Liver (tissue), 9 donors: Measurements from ENCODE around the gene METTL21C. TPM values are rescaled to one million over a fixed set of nuclear protein-coding genes. Genes with fewer than 3 reads are reported as not detected.

Source experiments
- DNase-seq: peaks from one replicate; pipeline ENCODE4 v3.0.0-alpha.2; 2017; ENCODE audit warnings: low spot score
- H3K27ac ChIP-seq, 2 donors: one replicate each; pipeline ENCODE4 v1.7.0; 2013; ENCODE audit warnings: inconsistent platforms in 2 of 2, low read length in 2 of 2, control low read depth in 1 of 2, low read depth in 1 of 2, mild to moderate bottlenecking in 1 of 2
- H3K27me3 ChIP-seq, 4 donors: one replicate each; pipeline versions ENCODE4 v1.6.1 to v1.7.0; 2013; ENCODE audit warnings: low read length in 3 of 4, inconsistent platforms in 1 of 4, mild to moderate bottlenecking in 1 of 4, moderate library complexity in 1 of 4; ENCODE audit not compliant: control insufficient read depth in 4 of 4, insufficient read depth in 4 of 4
- H3K36me3 ChIP-seq, 4 donors: one replicate each; pipeline versions ENCODE4 v1.6.1 to v1.7.0; 2013; ENCODE audit warnings: low read length in 3 of 4, mild to moderate bottlenecking in 3 of 4, low read depth in 1 of 4, moderate library complexity in 1 of 4; ENCODE audit not compliant: control insufficient read depth in 4 of 4, insufficient read depth in 3 of 4
- H3K4me1 ChIP-seq, 4 donors: one replicate each; pipeline versions ENCODE4 v1.6.1 to v1.7.0; 2013; ENCODE audit warnings: low read length in 3 of 4, mild to moderate bottlenecking in 3 of 4, moderate library complexity in 1 of 4; ENCODE audit not compliant: control insufficient read depth in 4 of 4, insufficient read depth in 4 of 4
- H3K4me3 ChIP-seq, 3 donors: one replicate each; pipeline versions ENCODE4 v1.6.1 to v1.7.0; 2013; ENCODE audit warnings: low read length in 3 of 3, control low read depth in 1 of 3, low read depth in 1 of 3, mild to moderate bottlenecking in 1 of 3
- H3K9ac ChIP-seq, 2 donors: one replicate each; pipeline ENCODE4 v1.7.0; 2013; ENCODE audit warnings: low read length in 2 of 2, mild to moderate bottlenecking in 2 of 2, moderate library complexity in 2 of 2, control low read depth in 1 of 2, low read depth in 1 of 2
- H3K9me3 ChIP-seq, 4 donors: one replicate each; pipeline versions ENCODE4 v1.6.1 to v1.7.0; 2013; ENCODE audit warnings: low read length in 3 of 4; ENCODE audit not compliant: control insufficient read depth in 4 of 4
- FOXA1 ChIP-seq: IDR thresholded peaks from 2 replicates; pipeline ENCODE4 v1.6.1; 2016; ENCODE audit warnings: antibody characterized with exemption
- FOXA2 ChIP-seq: IDR thresholded peaks from 2 replicates; pipeline ENCODE4 v1.6.1; 2016; ENCODE audit warnings: antibody characterized with exemption
- GABPA ChIP-seq, 2 donors: IDR thresholded peaks in 1 of 2; conservative IDR thresholded peaks in 1 of 2; 2 replicates each; pipeline ENCODE4 v1.6.1; 2016; ENCODE audit warnings: antibody characterized with exemption in 2 of 2, mild to moderate bottlenecking in 1 of 2, moderate library complexity in 1 of 2
- HNF4G ChIP-seq: IDR thresholded peaks from 2 replicates; pipeline ENCODE4 v1.6.1; 2016; ENCODE audit warnings: antibody characterized with exemption
- NR2F2 ChIP-seq: IDR thresholded peaks from 2 replicates; pipeline ENCODE4 v1.6.1; 2016; ENCODE audit warnings: antibody characterized with exemption
- RXRA ChIP-seq, 2 donors: IDR thresholded peaks; 2 replicates each; pipeline ENCODE4 v1.6.1; 2017 to 2018; ENCODE audit warnings: antibody characterized with exemption in 2 of 2, mild to moderate bottlenecking in 1 of 2
- YY1 ChIP-seq: IDR thresholded peaks from 2 replicates; pipeline ENCODE4 v1.6.1; 2016; ENCODE audit warnings: antibody characterized with exemption, mild to moderate bottlenecking
- WGBS: extraction: QIAGEN DNeasy Blood & Tissue Kit; methylation state at CpG from one replicate; pipeline ENCODE4 v1.1.7; 2013; 5-methylcytosine and 5-hydroxymethylcytosine counted together
- polyA plus RNA-seq, 2 donors: library from polyadenylated mRNA; stranded (reverse) in 1 of 2; unstranded in 1 of 2; fragments of 200-250 nt in 1 of 2; fragments of >200 nt in 1 of 2; fragmentation: Nextera tagmentation in 1 of 2; extraction: Ambion mirVana in 1 of 2; gene quantifications; one replicate each; pipeline versions ENCODE4 v1.2.1 to v1.2.3, GENCODE V29; 2013 to 2015
- total RNA-seq, 2 donors: library from RNA; depleted of rRNA; stranded (reverse); fragments of >200 nt; gene quantifications; one replicate each; pipeline ENCODE4 v1.2.3, GENCODE V29; 2014
- TF ChIP-seq, protein P1 (sequence below): fragments of 150-350 bp; IDR thresholded peaks from 2 replicates; pipeline ENCODE4 v1.5.1; 2017; ENCODE audit warnings: improper control_type of control experiment, low read depth, low read length; ENCODE audit not compliant: missing input control
- TF ChIP-seq, protein P2 (sequence below): IDR thresholded peaks from 2 replicates; pipeline ENCODE4 v1.6.1; 2016; ENCODE audit warnings: antibody characterized with exemption
- TF ChIP-seq, protein P3 (sequence below): IDR thresholded peaks from 2 replicates; pipeline ENCODE4 v1.6.1; 2016; ENCODE audit warnings: antibody characterized with exemption
- donor health status: healthy.
- donor health status: healthy.
- donor health status: healthy.
- donor health status: healthy.
- donor health status: healthy.

METTL21C gene
- total and polyA plus RNA-seq, 4 donors: 0.09 TPM; not detected in 3

DNA sequence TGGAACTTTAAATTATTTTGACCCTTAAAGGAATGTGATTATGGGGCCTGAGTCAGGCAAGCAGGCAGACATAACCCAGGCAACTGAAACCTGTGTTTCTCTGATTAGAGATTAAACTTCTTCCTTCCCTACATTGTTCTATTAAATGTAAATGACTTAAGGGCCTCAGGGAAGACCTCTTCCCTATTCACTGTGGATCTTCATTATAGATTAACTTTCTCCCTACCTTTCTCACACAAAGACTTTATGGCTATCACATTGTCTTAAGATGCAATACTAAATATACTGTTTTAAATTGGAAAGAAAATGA lies 8.8 kb upstream of the METTL21C start:
- no peak for DNase-seq
- H3K9ac ChIP-seq: no peak overlapping the region

DNA sequence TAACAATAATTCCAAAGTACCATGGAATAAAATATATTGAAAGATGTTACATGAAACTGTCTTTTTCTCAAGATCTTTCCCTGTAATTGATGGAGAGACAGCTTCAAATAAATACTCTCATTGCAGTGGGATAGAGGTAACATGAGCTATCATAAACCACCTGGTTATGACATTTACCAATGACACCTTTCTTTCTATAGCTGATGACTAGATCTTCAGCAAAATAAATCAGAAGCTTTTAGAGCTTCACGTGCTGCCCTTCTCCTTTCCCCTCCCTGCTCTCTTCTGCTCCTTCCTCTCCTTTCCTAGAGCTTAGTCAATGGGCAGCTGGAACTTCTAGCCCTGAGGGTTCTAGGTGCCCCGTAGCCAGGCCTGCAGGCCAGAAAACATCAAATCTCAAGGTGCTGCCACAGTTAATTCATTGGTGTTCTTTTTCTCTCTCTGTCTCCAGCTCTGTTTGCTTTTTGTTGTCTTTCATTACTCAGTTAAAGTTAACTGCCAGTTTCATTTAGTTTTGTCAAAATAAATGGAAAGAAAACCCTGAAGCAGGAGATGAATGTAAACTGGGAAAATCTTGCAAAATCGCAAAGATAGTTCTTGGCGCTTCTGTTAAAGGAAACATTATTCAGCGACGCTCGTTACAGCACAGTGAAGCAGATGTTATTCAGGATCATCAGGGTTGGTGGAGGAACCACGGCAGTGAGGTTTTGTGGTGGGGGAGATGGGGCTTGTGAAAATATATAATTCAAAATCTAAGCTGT lies 8.3 kb upstream of the METTL21C start:
- Histone ChIP-seq H3K36me3 (no peaks in the 10 kb centered on the region), H3K27me3 (no peaks in the 10 kb centered on the region), H3K4me1 (no peaks in the 10 kb centered on the region), H3K27ac (no peak overlapping the region), H3K9ac (no peak overlapping the region), H3K9me3 (peaks cover 0 to 5% (median 4%) of the 10 kb centered on the region in 4 donors), H3K4me3 (no peak overlapping the region)
- 76% methylated on average over 8 of the region's 8 CpGs for WGBS
- no peak for DNase-seq
- TF ChIP-seq, protein P1, sequence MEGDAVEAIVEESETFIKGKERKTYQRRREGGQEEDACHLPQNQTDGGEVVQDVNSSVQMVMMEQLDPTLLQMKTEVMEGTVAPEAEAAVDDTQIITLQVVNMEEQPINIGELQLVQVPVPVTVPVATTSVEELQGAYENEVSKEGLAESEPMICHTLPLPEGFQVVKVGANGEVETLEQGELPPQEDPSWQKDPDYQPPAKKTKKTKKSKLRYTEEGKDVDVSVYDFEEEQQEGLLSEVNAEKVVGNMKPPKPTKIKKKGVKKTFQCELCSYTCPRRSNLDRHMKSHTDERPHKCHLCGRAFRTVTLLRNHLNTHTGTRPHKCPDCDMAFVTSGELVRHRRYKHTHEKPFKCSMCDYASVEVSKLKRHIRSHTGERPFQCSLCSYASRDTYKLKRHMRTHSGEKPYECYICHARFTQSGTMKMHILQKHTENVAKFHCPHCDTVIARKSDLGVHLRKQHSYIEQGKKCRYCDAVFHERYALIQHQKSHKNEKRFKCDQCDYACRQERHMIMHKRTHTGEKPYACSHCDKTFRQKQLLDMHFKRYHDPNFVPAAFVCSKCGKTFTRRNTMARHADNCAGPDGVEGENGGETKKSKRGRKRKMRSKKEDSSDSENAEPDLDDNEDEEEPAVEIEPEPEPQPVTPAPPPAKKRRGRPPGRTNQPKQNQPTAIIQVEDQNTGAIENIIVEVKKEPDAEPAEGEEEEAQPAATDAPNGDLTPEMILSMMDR: no peak
- TF ChIP-seq NR2F2 (no peak), RXRA (IDR thresholded peaks at IDR 0.05) (no peak), GABPA (IDR thresholded peaks at IDR 0.05 in 1 of 2, conservative IDR thresholded peaks at IDR 0.05 in 1 of 2) (no peak), YY1 (no peak)

More for the DNA sequence above, 8.8 kb upstream of the METTL21C start:
- Histone ChIP-seq H3K36me3 (no peaks in the 10 kb centered on the region), H3K4me1 (no peaks in the 10 kb centered on the region), H3K27me3 (no peaks in the 10 kb centered on the region), H3K9me3 (peaks cover 0 to 3% (median under 1%) of the 10 kb centered on the region in 4 donors), H3K27ac (no peak overlapping the region), H3K4me3 (no peak overlapping the region)
- TF ChIP-seq, protein P2, sequence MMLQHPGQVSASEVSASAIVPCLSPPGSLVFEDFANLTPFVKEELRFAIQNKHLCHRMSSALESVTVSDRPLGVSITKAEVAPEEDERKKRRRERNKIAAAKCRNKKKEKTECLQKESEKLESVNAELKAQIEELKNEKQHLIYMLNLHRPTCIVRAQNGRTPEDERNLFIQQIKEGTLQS: no peak
- TF ChIP-seq RXRA (IDR thresholded peaks at IDR 0.05): no peak
- TF ChIP-seq GABPA (IDR thresholded peaks at IDR 0.05 in 1 of 2, conservative IDR thresholded peaks at IDR 0.05 in 1 of 2): no peak
- no peak for TF ChIP-seq HNF4G
- TF ChIP-seq FOXA2: no peak

DNA sequence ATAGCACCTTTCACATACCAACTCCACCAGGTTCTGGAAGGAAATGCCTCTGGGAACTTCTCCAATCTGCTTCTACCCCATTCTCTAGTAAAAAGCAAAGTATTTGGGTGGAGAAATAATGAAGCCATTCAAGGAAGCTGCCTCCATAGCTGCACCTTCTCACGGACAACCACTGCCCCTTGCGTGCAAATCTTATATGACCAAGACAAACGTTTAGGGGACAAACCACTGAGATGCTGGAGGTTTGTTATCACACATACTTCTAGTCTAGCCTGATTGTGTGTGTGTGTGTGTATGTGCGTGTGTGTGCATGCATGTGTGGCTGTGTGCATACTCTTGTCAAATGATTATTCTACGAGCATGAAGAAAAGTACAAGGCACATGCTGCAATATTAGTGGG lies 6.5 kb upstream of the METTL21C start:
- Histone ChIP-seq H3K4me3 (no peak overlapping the region), H3K27me3 (no peaks in the 10 kb centered on the region), H3K27ac (no peak overlapping the region), H3K9me3 (peaks cover 0 to 6% (median 5%) of the 10 kb centered on the region in 4 donors), H3K4me1 (no peaks in the 10 kb centered on the region), H3K36me3 (no peaks in the 10 kb centered on the region), H3K9ac (no peak overlapping the region)
- WGBS: 81% methylated on average over 5 of the region's 5 CpGs
- TF ChIP-seq NR2F2 (no peak), YY1 (no peak), FOXA2 (no peak), GABPA (IDR thresholded peaks at IDR 0.05 in 1 of 2, conservative IDR thresholded peaks at IDR 0.05 in 1 of 2) (no peak), FOXA1 (no peak)
- TF ChIP-seq, protein P3, sequence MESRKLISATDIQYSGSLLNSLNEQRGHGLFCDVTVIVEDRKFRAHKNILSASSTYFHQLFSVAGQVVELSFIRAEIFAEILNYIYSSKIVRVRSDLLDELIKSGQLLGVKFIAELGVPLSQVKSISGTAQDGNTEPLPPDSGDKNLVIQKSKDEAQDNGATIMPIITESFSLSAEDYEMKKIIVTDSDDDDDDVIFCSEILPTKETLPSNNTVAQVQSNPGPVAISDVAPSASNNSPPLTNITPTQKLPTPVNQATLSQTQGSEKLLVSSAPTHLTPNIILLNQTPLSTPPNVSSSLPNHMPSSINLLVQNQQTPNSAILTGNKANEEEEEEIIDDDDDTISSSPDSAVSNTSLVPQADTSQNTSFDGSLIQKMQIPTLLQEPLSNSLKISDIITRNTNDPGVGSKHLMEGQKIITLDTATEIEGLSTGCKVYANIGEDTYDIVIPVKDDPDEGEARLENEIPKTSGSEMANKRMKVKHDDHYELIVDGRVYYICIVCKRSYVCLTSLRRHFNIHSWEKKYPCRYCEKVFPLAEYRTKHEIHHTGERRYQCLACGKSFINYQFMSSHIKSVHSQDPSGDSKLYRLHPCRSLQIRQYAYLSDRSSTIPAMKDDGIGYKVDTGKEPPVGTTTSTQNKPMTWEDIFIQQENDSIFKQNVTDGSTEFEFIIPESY: no peak
- TF ChIP-seq, protein P2: no peak
- TF ChIP-seq, protein P1: no peak
- DNase-seq: no peak
